Nephron progenitor cell (in vitro differentiated cells): ENCODE measurements around the gene CHN2.

Experiments used
- DNase-seq: peaks from one replicate; pipeline ENCODE4 v3.0.0; 2021
- H3K27ac Mint-ChIP-seq: 2 replicates; pipeline ENCODE4 v1.8.0; 2021; ENCODE audit warnings: mild to moderate bottlenecking, moderate library complexity, mixed read lengths
- H3K27me3 Mint-ChIP-seq: 2 replicates; pipeline ENCODE4 v1.8.0; 2021; ENCODE audit warnings: mild to moderate bottlenecking, low read depth, mixed read lengths; ENCODE audit not compliant: poor library complexity
- H3K36me3 Mint-ChIP-seq: 2 replicates; pipeline ENCODE4 v1.8.0; 2021; ENCODE audit warnings: low read depth, mixed read lengths
- H3K4me1 Mint-ChIP-seq: 2 replicates; pipeline ENCODE4 v1.8.0; 2021; ENCODE audit warnings: mixed read lengths
- H3K4me3 Mint-ChIP-seq: 2 replicates; pipeline ENCODE4 v1.8.0; 2021; ENCODE audit warnings: mild to moderate bottlenecking, moderate library complexity, mixed read lengths
- H3K9me3 Mint-ChIP-seq: 2 replicates; pipeline ENCODE4 v1.8.0; 2021; ENCODE audit warnings: mild to moderate bottlenecking, moderate library complexity, mixed read lengths
- TF ChIP-seq, protein P1 (sequence below): fragments of 200-600 bp; sonication (generic); IDR thresholded peaks from 2 replicates; pipeline ENCODE4 v1.5.0; 2021; ENCODE audit warnings: antibody characterized with exemption

Gene CHN2

DNA sequence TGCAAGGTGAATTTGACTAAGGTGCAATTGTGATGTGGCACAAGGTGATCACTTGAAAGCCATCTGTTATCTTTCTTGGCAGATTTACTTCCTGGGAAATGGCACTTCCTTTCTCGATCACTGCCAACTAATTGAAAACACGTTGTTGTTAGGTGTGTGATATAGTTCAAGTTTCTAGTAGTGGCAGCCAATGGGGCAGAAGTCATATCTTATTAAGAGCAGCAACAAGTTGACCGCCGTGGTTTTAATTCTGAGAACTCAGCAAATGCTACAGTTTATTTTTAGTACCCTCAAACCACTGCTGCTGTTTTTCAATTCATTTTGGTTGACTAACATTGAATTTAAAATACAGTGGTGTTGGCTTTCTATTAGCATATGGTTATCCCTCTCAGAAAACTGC lies 1.6 kb downstream of the CHN2 start:
- no peak overlapping the region for H3K27ac Mint-ChIP-seq
- H3K4me3 Mint-ChIP-seq: no peak overlapping the region
- H3K36me3 Mint-ChIP-seq: no peaks in the 10 kb centered on the region
- DNase-seq: no peak
- TF ChIP-seq, protein P1, sequence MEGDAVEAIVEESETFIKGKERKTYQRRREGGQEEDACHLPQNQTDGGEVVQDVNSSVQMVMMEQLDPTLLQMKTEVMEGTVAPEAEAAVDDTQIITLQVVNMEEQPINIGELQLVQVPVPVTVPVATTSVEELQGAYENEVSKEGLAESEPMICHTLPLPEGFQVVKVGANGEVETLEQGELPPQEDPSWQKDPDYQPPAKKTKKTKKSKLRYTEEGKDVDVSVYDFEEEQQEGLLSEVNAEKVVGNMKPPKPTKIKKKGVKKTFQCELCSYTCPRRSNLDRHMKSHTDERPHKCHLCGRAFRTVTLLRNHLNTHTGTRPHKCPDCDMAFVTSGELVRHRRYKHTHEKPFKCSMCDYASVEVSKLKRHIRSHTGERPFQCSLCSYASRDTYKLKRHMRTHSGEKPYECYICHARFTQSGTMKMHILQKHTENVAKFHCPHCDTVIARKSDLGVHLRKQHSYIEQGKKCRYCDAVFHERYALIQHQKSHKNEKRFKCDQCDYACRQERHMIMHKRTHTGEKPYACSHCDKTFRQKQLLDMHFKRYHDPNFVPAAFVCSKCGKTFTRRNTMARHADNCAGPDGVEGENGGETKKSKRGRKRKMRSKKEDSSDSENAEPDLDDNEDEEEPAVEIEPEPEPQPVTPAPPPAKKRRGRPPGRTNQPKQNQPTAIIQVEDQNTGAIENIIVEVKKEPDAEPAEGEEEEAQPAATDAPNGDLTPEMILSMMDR: no peak
- H3K27me3 Mint-ChIP-seq: peaks cover 72% of the 10 kb centered on the region
- H3K9me3 Mint-ChIP-seq: no peaks in the 10 kb centered on the region
- H3K4me1 Mint-ChIP-seq: peaks cover 23% of the 10 kb centered on the region

DNA sequence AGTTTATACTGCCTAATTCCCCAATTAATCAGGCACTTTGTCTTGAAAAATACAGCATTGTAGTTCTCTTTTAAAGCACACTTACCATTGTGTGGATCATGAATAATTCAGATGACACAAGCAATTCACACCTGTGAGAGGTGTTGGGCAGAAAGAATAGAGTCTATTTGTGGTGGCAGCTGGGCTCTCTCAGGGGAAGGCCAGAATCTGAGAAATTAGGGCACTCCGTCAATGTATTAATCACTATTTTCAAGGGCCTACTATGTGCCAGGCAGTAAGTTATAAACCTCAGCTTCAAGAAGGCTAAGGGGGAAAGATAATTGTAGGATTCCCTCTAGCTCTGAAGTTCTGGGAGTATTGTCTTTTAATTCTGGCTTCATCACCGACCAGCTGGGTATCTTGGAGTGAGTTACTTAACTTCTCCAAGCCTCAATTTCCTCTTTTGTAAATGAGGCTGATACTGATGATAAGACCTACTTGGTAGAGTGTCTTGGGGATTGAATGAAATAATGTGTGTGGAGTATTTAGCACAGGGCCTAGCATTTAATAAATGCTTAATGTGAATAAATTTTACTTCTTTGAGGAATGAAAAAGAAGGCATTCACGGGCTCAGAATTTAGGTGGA lies 2.5 kb downstream of the CHN2 start:
- DNase-seq: no peak
- Mint-ChIP-seq H3K27ac (no peak overlapping the region), H3K27me3 (peaks cover 63% of the 10 kb centered on the region), H3K4me1 (peaks cover 23% of the 10 kb centered on the region), H3K4me3 (no peak overlapping the region), H3K9me3 (no peaks in the 10 kb centered on the region), H3K36me3 (no peaks in the 10 kb centered on the region)
- TF ChIP-seq, protein P1: no peak

DNA sequence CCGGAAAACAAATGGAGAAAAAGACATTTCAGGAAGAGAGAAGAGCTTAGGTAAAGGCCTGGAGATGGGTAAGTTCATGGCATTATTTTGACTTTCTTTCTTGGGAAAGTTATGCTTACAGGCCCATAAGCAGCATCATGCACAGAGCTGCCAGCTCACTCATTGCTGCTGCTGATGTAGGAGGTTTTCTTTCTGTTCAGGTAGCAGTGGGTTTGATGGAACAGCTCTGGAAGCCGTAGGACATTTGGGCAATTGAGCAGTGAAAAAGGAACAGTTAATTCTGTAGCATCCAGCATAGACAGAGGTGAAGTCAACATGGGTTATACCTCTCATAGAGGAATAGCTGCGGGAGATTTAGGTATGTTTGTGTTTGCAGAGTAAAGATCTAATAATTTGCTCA lies 3.3 kb downstream of the CHN2 start:
- no peak for DNase-seq
- TF ChIP-seq, protein P1: no peak
- H3K27me3 Mint-ChIP-seq: peaks cover 55% of the 10 kb centered on the region
- peaks cover 23% of the 10 kb centered on the region for H3K4me1 Mint-ChIP-seq
- H3K36me3 Mint-ChIP-seq: no peaks in the 10 kb centered on the region
- H3K9me3 Mint-ChIP-seq: no peaks in the 10 kb centered on the region
- no peak overlapping the region for H3K27ac Mint-ChIP-seq
- H3K4me3 Mint-ChIP-seq: no peak overlapping the region

DNA sequence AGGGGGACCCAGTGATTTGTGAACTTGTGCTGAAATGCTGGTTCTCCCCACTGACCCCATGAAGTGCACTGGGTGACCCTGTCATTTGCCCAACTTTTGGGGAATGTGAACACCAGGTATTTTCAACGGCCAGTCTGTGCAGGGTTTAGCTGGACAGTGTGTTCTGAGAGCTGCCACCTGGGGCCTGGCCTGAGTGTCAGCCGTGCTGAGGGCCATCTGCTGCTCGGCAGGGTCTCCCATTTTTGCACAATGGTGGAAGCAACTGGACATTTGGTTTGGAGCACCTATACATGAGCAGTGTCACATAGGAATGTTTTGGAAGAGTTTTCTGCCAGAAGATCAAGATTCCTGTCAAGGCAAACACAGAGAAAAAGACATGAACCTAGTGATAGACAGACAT lies 5.2 kb downstream of the CHN2 start:
- TF ChIP-seq, protein P1: no peak
- Mint-ChIP-seq H3K27ac (no peak overlapping the region), H3K36me3 (no peaks in the 10 kb centered on the region), H3K9me3 (no peaks in the 10 kb centered on the region), H3K27me3 (peaks cover 49% of the 10 kb centered on the region), H3K4me1 (peaks cover 30% of the 10 kb centered on the region), H3K4me3 (no peak overlapping the region)
- DNase-seq: no peak

DNA sequence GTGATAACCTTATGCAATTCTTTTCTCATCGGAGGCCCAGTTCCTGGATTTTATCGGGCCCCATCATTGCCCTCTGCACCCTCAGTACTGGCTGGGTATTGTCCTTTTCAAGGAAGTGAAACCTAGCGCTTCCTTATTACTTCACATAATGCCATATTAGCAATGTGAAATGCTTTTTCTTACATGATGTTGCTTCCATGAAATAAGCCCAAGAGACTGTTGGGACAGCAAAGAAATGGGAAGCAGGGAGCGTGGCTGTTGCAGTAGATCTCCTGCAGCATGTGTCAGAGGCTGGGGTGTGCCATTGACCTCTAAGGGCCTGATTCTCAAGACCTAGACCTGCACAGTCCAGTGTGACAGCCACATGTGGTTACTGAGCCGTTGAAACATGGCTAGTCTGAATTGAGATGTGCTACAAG lies 8.1 kb downstream of the CHN2 start:
- Mint-ChIP-seq H3K36me3 (no peaks in the 10 kb centered on the region), H3K9me3 (no peaks in the 10 kb centered on the region), H3K4me3 (no peak overlapping the region), H3K4me1 (peaks cover 13% of the 10 kb centered on the region), H3K27ac (no peak overlapping the region), H3K27me3 (peaks cover 21% of the 10 kb centered on the region)
- no peak for DNase-seq
- TF ChIP-seq, protein P1: no peak

DNA sequence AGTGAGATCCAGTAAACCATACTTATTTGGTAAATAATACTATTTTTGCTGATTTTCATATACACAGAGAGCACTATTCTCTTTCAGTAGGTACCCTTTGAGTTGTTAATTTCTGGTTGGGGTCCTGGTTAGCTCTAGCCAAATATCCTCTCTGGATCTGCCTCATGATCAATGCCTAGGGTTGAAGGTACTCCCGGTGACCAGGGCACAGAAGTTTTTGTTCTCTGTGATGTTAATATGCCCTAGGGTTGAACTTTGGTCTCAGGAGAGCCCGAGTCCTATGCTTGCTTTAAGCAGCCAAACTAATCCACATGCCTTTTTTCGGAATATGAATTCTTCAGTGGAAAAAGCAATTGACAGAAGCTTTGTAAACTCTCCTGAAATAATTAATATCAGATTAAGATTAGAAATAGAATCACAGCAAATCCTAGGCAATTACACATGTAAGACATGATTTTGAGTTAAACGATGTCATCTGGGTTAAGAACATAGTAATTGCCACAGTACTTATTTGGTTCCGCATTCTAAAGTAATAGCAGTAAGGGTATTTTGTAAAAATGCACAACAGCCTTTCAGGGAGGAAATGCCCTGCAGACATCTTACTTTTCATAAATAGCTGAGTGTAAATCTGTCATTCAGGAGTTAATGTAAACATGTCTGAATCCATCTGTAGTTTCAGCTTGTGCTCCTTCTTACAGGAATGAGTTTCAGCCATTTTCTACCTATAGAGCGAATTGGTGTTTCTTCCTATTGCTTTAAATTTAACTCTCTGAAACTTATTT lies 10.1 kb downstream of the CHN2 start:
- H3K27ac Mint-ChIP-seq: no peak overlapping the region
- no peak overlapping the region for H3K4me3 Mint-ChIP-seq
- no peaks in the 10 kb centered on the region for H3K9me3 Mint-ChIP-seq
- H3K27me3 Mint-ChIP-seq: peaks cover 15% of the 10 kb centered on the region
- H3K4me1 Mint-ChIP-seq: peaks cover 19% of the 10 kb centered on the region
- no peaks in the 10 kb centered on the region for H3K36me3 Mint-ChIP-seq
- TF ChIP-seq, protein P1: no peak
- DNase-seq: no peak
